NCI-H1092 treated with DMSO at 0.1 percent for 48 hours (cell line): Measurements from ENCODE around the gene BCCIP.

Source experiments
- DNase-seq: peaks from one replicate; lab custom pipeline; 2025; lab: John Stamatoyannopoulos, UW

The BCCIP gene

DNA sequence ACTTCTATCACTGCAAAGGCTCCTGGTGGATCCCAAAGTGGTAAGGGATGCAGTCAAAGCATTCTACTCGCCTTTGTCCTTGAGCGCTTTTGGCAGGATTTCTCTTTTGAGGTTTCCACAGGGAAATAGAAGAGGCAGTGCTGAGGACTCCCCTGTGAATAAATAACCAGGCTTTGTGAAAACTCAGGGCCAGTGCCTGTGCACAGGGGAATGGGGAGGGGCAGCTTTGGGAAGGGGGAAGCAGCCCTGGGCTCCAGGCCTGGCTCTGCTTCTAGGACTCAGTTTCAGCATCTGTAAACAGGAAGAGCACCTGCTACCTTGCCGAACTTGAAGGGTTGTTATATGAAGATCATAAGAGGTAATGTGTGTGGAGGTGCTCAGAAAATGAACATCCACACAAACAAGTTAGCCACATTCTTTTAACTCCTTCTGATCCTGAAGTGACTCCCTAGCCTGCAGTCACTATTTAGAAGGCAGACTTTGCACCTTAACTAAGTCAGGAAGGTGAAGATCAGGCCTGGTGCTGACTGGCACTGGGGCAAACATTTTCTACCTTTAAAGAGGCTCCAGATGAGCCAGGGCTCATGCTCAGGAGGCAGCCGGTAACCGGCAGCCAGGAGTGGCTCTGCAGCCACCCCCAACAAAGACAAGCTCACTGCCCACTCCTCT, 25.2 kb upstream of the BCCIP start:
- no peak for DNase-seq

DNA sequence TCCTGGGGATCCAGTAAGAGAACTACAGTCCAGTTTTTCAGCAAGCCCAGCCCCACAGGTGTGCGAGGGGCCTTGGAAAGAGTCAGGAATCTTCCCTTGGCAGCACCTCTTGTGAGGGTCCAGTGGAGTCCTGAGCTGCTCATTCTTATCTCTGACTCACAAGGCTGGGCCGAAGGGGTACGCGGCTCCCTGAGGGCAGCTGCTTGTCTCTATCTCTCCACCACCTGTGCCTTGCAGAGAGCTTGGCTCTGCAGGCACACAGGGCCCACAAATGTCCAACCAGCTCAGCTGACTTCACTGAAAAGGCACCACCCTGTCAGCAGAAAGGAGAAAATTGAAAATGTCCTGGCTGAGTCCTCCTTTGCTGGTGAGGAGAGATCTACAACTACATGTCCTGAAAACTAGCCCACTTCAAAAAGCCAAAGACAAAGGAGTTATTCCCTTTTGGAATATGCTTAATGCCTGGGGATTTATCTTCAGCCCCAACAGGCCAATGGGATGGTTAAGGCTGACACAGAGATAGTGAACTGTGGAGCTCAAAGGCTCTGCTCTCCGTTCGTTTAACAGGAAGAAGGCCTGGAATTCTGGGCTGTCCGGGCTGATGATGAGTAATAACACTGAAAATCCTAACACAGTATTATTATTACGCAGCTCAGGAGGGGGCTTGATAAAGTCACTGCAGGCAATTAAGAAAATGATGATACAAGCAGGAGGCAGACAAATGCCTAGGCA, 23.7 kb upstream of the BCCIP start:
- DNase-seq: no peak

DNA sequence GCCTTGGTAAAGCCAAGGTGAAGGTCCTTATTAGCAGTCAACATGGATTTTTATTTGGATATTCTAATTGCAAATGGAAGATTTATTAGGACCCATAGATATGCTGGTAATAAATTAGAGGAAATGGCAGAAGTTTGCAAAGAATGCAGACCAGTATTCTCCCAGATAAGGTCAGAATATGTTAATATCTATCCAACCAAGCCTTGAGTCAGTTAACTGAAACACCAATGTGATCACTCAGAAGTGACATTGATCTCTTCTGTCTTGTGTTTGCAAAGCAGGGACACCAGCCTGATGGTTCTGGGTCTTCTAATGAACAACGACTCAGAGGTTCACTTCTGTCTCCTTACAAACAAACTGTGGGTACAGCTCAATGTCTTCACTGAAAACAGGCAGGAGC, 21.8 kb upstream of the BCCIP start:
- no peak for DNase-seq

DNA sequence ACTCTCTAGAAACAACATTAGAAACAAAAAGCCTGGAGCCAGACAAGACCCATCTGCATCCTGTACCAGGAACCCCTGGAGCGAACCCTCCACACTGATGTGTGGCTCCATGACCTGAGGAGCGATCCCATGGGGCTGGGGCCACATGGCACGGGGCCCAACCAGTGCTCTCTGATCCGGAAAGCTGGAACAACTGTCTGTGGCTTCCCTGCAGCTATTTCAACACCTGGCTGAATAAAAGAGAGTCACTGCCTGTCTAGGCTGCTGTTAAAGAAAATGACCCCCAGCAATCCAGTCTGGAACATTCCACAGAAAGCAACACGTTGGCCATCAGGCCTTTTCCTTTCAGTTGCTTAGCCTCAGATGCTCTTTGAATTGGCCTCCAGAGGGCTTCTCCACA, 21.2 kb upstream of the BCCIP start:
- DNase-seq: no peak

DNA sequence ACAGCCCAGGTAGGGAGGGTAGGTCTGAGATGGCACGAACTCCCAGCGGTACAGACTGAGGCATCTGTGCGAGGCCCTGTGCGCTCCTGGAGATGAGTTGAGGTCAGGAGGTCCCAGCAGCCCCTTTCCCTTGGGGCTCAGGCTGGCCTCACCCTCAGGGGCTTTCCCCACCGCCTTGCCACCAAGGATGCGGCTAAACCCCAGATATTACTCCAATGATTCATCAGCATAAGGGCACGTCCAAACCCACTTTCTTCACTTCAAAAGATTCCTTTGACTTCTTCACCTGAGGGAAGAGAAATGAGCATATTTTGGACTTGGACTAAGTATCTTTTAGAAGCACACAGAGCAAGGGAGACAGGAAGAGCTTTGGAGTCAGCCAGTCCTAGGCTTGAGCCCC, 20.6 kb upstream of the BCCIP start:
- DNase-seq: no peak

DNA sequence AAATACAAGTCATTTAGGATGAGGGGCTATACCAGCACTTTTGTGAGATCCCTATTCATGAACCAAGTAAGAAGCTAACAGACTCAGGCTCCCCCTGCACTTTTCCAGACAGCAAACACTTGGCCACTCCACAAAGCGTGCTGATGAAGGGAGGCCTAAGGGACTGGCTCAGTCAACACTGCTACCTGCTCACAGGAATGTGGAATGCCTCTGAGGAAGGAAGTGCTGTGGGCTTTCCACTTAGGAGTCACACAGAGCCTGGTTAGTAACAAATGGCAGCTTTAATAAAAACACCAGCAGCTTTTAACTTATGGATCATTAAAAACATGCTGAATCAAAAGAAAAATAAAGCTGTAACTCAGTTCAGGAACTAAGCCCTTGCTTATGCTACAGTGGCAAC, 15.3 kb upstream of the BCCIP start:
- no peak for DNase-seq

DNA sequence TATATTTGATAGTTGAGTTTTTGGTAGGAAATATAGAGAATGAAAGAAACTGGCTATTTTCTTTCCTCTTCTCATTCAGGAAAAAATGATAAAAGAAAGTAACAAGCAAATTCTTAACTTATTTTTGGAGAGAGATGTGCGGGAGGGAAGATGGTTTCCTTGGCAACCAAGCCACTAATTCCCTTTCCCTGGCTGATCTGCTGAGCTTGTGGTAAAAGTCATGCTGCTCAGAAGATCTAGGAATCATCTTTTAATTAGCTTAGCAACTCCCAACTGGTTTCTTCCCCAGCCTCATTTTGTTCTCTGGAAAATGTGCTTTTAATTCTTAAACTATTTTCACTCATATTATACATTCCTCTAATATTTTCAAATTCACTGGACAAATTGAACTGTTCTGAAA, 12.1 kb upstream of the BCCIP start:
- no peak for DNase-seq

DNA sequence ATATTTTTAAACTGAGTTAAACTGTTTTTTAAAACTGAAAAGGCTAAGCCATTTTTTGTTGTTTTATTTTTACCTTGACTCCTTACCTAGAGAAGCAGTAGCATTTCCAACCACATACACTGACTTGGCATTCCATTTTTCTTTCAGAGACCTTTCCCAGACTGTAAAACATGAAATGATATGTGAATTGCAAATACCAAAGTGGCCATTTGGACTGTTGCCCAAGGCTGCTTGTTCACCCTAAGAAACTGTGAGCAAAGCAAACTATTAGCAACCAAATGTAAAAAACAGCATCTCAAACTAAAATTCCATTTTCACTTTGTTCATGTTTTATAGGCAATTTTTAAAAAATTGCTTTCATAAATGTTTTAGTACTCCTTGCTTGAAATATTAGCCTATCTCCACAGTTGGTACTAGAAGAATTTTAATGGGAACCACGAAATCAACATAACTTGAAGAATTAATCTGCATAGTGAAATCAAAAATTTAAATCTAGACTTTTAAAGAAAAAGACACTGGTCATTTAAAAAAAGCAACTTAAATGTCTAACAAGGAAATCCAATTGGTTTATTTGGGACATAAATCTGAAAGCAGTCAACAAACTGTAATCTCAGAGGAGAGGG, 11.1 kb upstream of the BCCIP start:
- DNase-seq: no peak

DNA sequence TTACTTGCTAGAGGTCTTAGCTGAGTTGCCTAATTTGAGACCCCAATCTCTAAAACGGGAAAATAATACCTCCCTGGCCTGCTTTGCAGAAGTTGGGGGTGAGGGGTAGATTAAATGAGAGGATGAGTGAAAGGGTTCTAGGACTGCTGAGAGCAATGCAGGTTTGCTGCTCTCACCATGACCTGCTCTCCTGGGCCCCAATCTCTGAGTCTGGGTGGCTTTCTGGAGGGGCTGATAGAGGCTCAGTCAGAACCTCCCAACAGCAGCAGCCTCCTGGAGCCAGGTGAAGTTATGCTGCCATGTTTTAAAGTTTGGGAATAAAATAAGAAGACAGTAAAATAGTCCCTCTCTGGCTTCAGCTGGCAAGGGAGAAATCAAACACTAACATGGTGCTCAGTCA, 7.6 kb upstream of the BCCIP start:
- no peak for DNase-seq

DNA sequence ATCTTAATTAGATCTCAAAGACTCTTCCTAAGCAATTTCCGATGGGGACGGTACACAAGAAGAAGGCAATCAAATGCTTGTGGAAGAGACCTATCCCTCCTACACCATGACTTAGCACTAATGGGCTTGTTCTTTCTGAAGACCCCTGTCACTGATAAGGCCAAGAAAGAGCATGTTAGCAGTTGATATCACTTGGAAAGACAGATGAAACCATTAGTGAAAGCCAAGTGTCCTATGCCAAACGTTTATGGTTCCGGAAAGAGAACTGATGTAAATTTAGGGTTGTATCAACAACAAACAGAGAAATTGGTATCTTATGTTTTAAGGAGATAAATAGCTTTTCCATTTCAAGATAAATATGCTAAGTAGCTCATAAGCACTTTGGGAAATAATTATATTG, 6.8 kb upstream of the BCCIP start:
- DNase-seq: no peak

DNA sequence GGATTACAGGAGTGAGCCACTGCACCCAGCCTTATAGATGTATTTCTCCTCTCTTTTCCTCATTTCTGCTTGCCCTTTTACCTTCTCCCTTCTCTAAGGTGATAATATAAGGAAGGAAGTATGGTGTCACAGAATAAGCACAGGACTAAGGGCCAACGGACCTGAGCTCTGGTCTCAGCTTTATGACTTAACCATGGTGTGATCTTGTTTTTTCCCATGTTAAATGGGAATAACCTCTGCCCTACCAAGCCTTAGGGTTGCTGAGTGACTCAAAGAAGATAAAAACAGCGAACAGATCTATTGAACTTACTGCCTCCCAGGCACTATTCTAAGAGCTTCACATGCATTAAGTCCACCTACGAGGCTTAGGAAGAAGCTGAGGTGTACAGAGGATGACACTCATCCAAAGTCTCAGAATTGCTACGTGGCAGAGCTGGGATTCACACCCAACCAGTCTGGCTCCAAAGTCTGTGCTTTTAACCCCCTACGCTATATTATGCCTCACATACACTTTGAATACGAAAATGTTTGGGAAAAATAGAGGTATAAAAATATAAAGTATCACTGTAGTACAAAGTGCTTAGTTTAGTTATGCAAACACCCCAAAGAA, 5.9 kb upstream of the BCCIP start:
- DNase-seq: no peak

DNA sequence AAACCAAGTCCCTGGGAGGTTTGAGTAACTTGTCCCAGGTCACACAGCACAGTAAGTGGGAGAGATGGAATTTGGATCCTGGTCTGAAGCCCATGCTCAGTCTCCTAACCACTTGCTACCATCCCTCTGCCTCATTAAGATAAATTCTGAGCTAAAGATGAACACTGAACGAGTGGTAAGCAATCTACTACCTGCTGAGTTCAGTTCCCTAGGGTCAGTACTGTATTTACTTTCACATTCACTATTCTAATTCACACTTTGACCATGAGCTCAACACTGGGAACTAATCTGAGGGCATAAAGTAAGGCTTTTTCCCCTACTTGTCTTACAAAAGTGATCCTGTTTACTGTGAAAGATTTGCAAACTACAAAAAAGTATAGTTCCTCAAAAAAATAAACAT, 2.6 kb upstream of the BCCIP start:
- no peak for DNase-seq

DNA sequence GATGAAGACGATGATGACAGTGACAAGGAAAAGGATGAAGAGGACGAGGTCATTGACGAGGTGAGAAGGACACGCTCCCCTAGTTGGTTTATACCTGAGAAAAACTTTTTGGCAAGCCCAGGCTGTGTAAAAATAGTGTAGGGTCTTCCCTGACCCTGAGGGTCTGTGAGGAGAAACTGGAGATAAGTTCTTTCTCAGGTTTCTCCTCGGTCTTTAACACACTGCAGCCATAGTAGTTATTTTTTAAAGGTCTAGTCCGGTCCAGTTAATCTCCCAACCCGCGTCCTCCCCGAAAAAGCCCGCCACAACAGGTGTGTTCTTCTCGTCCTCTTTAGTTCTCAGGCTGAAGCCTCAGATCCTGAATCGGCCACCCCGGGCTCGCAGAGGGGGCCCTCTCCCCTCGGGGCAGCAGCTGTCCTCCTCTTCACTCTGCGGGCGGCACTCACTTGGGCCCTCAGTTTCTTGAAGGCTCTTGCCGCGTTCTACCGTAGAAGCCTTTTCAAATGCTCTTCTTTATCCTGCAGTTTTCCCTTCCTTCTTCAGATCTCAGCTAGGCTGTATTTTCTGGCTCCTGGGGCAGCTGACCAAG, 411 bp downstream of the BCCIP start:
- no peak for DNase-seq

DNA sequence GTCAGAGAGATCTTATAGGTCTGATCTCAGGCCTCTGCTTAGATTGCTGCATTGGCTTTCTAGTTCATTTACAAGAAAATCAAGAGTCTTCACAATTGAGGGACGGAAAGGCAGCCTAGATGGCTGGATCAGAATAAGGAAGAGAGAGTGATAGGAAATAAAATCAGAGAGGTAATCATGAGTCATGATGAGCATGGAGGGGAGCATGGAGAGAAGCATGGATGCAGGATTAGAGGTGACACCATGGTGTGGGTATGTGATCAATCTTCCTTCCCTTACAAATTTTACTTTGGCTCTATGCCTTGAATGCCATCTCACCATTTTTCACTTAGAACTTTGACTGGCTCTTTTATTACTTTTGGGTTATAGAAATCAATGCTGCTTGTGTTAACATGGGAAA, 1.4 kb downstream of the BCCIP start:
- DNase-seq: no peak

DNA sequence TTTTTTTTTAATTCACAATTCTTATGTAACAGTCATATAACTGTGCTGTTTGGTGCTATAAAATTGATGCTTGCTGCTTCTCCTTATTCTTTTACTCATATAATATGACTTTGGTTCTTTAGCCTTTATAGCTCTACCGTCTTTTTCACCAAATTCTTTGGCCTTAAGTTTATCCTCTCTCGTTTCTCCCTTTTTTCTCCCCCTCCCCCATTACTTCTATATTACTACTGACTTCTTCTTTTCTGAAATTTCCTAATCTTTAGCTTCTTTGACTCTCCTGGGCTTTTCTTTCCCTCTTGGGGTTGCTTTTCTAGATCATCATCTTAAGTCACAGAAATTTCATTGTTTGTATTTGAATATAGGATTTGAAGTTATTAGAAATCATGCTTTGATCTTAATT, 3.8 kb downstream of the BCCIP start:
- no peak for DNase-seq

DNA sequence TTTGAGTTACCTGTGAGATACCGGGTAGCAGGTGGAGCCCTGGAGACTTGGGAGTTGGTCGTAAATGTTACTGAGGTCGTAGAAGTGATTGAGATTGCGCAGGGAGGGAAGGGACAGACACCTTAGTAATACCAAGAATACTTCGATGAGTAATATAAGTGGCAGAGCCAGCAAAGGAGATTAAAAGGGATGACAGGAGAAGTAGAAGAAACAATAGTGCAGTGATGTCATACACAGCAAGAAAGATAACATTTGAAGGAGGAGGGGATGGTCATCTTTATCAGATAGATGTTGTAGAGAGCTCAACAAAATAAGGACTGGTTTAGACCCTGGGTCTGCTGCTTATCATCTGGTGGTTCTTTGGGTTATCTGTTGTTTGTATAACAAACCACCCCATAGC, 5.0 kb downstream of the BCCIP start:
- DNase-seq: no peak

DNA sequence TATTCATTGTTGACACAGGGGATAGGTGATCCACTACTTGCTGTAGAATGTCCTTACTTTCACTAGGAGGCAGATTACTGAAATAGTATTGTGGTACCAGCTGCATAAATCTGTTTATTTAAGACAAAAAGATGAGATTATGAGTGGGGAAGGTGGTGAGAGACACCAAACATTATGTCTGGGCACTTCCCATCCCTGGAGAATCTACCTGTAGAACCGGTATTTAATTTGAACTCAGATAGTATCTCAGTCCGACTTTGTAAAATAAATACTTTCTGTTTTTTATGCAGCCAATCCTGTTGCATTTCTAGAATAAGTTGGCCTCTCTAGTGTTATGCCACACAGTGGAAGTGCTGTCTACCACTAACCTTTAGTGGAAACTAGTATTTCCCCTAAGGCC, 13.4 kb downstream of the BCCIP start:
- DNase-seq: no peak

DNA sequence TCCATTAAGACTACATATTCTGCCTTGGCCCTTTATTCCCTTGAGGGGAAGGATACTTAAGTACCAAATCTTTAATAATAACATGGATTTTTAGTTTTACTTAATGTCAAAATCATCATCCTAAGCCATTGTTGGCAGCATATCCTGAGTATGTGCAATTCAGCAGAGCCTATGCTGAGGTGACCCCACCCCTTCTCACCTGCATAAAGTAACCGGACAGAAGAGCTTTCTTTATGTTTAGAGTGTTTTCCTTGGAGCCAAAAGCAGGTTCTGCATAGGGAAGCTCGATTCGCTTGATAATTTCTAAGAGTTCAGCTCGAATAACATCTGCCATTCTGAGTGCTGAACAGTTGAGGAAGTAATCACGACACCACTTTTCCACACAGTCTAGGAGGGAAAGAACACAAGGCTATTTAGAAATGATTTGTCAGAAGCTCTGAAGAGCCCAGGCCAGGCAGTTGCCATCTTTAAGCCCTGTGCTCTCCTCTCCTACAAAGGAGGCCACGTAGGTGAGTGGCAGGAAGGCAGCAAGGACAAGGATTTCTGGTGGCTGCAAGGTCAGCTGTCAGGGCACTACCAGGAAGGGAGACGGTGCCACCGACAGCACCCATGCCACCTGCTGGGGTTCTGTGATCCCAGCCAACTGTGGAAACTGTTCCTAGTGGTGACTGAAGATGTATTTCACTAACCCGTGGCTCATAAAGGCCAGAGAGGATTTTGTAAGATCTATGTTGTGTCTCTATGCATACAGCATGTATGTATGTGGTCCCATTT, 15.6 kb downstream of the BCCIP start:
- peak; percentile 1 for DNase-seq

DNA sequence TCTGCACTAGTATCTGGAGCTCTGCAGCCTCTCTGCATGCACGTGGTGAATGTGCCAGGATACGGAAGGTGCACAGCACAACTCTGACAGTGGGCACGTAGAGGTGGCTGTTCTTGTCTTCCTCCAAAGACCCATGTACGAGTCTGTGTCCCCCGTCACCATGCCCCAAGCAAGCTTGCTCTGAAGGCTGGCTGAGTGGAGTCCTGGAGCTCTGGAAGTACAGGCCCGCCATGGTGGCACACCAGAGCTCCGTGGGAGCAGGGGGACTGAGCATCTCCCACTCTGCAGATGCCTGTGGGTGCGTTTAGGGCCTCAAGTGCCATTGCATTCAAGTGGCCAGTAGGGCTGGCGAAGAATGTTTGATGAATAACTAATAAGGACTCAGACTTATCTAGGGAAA, 17.1 kb downstream of the BCCIP start:
- DNase-seq: no peak

DNA sequence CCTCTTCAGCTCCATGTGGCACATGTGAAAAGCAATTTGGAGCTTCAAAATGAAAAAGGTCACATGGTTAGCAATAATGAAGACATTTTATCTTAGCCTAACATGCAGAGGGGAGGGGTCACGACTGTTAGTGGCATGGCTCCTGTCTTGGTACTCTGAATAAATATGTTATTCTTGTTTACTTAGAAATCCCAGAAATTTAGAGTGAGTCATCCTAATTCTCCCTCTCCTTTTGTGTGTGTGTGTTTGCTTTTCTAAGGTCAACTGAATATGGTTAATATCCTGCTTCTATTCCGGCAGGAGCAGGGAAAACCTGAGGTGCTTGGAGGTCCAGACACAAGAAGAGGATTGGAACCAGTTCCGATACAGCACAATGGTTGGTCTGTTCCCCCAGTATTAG, 17.6 kb downstream of the BCCIP start:
- DNase-seq: no peak

DNA sequence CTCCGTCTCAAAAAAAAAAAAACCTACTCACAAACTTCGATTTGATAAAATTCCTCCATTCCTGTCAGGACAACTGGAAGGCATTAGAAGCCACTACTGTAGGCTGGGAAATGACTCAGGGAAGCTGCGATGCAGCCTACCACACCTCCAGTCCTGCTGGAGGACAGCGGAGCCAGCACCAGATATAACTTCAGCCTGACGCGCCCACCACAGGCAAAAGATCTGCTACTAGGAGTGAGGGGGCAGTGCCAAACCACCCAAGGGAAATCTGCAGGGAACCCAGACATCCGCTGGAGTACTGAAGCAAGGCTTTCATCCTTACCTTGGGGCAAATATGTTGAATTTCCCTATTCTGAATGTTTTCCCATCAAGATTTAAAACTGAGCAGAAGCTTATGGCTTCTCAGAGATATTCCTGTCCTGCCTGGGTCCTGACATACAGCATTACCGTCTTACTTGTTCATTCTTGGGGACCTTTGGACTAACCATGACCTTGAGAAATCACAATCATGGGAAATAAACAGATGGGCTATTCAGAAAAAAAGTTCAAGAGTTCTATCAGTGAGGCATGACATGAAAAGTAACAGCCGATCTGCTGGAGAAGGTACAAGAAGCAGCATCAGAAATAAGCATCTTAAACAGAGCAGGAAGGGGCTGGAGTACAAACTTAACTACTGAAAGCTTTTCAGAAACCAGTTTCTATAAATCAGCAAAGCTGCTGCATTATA, 20.4 kb downstream of the BCCIP start:
- no peak for DNase-seq
